OCI-LY7 (cell line): Measurements from ENCODE around the gene COL5A2.

Experiments used
- EZH2phosphoT487 ChIP-seq: fragments of 200-600 bp; sonication (generic); IDR thresholded peaks from 2 replicates; pipeline ENCODE4 v1.6.1; 2018; ENCODE audit warnings: low read depth, borderline replicate concordance, mild to moderate bottlenecking, mixed run types, antibody characterized with exemption, low read length, moderate library complexity, mixed read lengths
- TF ChIP-seq, protein P1 (sequence below): fragments of 200-600 bp; sonication (generic); conservative IDR thresholded peaks from 2 replicates; pipeline ENCODE4 v1.5.1; 2014; ENCODE audit warnings: mild to moderate bottlenecking, antibody characterized with exemption, low read length, moderate library complexity, mixed read lengths

DNA sequence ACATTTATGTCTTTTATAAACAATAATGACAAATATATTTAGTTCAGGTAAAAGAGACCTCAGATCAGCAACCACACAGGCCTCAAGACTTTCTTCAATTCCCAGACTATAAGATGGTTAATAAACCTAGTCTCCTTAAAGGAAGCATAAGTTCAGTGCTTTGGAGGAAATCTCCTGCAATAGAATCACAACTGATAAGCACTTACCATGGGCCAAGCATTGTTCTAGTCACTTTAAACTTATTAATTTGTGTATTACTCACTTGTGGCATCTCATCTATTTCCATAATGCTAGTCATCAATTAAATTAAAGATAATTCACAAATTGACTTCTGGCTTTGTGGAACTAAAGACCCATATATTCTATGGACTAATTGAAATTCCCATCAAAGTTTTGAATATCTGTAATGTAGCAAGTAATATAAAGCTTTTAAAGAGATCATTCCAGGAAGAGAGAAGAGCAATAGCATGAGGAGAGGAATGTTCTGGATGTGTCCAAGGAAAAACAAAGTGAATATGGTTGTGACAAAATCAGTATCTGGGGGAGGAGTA, 163.2 kb downstream of the COL5A2 start:
- TF ChIP-seq, protein P1, sequence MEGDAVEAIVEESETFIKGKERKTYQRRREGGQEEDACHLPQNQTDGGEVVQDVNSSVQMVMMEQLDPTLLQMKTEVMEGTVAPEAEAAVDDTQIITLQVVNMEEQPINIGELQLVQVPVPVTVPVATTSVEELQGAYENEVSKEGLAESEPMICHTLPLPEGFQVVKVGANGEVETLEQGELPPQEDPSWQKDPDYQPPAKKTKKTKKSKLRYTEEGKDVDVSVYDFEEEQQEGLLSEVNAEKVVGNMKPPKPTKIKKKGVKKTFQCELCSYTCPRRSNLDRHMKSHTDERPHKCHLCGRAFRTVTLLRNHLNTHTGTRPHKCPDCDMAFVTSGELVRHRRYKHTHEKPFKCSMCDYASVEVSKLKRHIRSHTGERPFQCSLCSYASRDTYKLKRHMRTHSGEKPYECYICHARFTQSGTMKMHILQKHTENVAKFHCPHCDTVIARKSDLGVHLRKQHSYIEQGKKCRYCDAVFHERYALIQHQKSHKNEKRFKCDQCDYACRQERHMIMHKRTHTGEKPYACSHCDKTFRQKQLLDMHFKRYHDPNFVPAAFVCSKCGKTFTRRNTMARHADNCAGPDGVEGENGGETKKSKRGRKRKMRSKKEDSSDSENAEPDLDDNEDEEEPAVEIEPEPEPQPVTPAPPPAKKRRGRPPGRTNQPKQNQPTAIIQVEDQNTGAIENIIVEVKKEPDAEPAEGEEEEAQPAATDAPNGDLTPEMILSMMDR: no peak
- TF ChIP-seq EZH2phosphoT487: no peak
